K562 (cell line): ENCODE measurements around the gene MED20. TPM values are rescaled to one million over a fixed set of nuclear protein-coding genes. Genes with fewer than 3 reads are reported as not detected.

Source experiments
- BRD4 ChIP-seq: fragments of 200-600 bp; sonication (generic); IDR thresholded peaks from 2 replicates; pipeline ENCODE4 v1.6.1; 2017; ENCODE audit warnings: inconsistent platforms
- CBX3 ChIP-seq, 2 experiments: IDR thresholded peaks; 1 replicate in 1 of 2; 2 replicates in 1 of 2; pipeline ENCODE4 v1.6.1; 2012; ENCODE audit warnings: inconsistent platforms in 2 of 2, low read length in 2 of 2, borderline replicate concordance in 1 of 2, control low read depth in 1 of 2
- ESRRA ChIP-seq: fragments of 450-650 bp; IDR thresholded peaks from 2 replicates; pipeline ENCODE4 v1.6.1; 2014; ENCODE audit warnings: low read depth, mild to moderate bottlenecking, moderate library complexity, borderline replicate concordance
- HEY1 ChIP-seq: fragments of 250-450 bp; sonication (Bioruptor Pico); IDR thresholded peaks from 2 replicates; pipeline ENCODE4 v1.5.0; 2020; ENCODE audit warnings: mild to moderate bottlenecking, moderate library complexity, borderline replicate concordance
- JUND ChIP-seq, 2 experiments: IDR thresholded peaks; 2 replicates in 1 of 2; 3 replicates in 1 of 2; pipeline ENCODE4 v1.6.1; 2011; ENCODE audit warnings: borderline replicate concordance in 2 of 2, low read depth in 2 of 2, low read length in 2 of 2, improper control_type of control experiment in 1 of 2, missing biosample characterization in 1 of 2, missing genetic modification characterization in 1 of 2, missing genetic modification reagents in 1 of 2
- LEF1 ChIP-seq: fragments of 450-650 bp; IDR thresholded peaks from 2 replicates; pipeline ENCODE4 v1.6.1; 2016; ENCODE audit warnings: mild to moderate bottlenecking
- NUFIP1 ChIP-seq: fragments of 450-650 bp; IDR thresholded peaks from 2 replicates; pipeline ENCODE4 v1.6.1; 2018; ENCODE audit not compliant: partially characterized antibody
- POLR2A ChIP-seq: fragments of 450-650 bp; conservative IDR thresholded peaks from 2 replicates; pipeline ENCODE4 v1.6.1; 2016
- PYGO2 ChIP-seq: fragments of 450-650 bp; IDR thresholded peaks from 2 replicates; pipeline ENCODE4 v1.6.1; 2016; ENCODE audit warnings: mild to moderate bottlenecking, missing genetic modification characterization, moderate library complexity, missing compliant biosample characterization
- RREB1 ChIP-seq: fragments of 250-450 bp; sonication (Bioruptor Pico); IDR thresholded peaks from 2 replicates; pipeline ENCODE4 v1.4.0; 2020
- SRSF9 ChIP-seq: fragments of 200-400 bp; formaldehyde crosslinking; IDR thresholded peaks from 2 replicates; pipeline ENCODE4 v1.6.1; 2017; ENCODE audit warnings: low read depth, low read length, borderline replicate concordance
- TBL1XR1 ChIP-seq, 2 experiments: IDR thresholded peaks; 2 replicates each; pipeline ENCODE4 v1.6.1; 2012; ENCODE audit warnings: improper control_type of control experiment in 2 of 2, low read length in 2 of 2, mild to moderate bottlenecking in 1 of 2
- VEZF1 ChIP-seq: fragments of 200-800 bp; sonication (Bioruptor generic); IDR thresholded peaks from 2 replicates; pipeline ENCODE4 v1.6.1; 2017; ENCODE audit warnings: missing genetic modification characterization, missing compliant biosample characterization
- ZBTB34 ChIP-seq: fragments of 250-450 bp; sonication (Bioruptor Pico); IDR thresholded peaks from 2 replicates; pipeline ENCODE4 v1.8.0; 2021; ENCODE audit warnings: mild to moderate bottlenecking, moderate library complexity
- ZNF143 ChIP-seq: sonication (generic); formaldehyde crosslinking; IDR thresholded peaks from 2 replicates; pipeline ENCODE4 v1.9.0; 2022; ENCODE audit warnings: mild to moderate bottlenecking, missing genetic modification reagents
- ZNF764 ChIP-seq: fragments of 250-450 bp; sonication (Bioruptor Pico); IDR thresholded peaks from 2 replicates; pipeline ENCODE4 v1.4.0; 2020; ENCODE audit warnings: low read depth, mild to moderate bottlenecking, moderate library complexity
- polyA plus RNA-seq, 8 experiments: library from polyadenylated mRNA; depleted of rRNA in 4 of 8; stranded (reverse) in 5 of 8; unstranded in 3 of 8; fragments of >200 nt; fragmentation: Nextera tagmentation in 2 of 8; fragmentation: Illumina TruSeq in 1 of 8; extraction: Ambion mirVana in 2 of 8; extraction: Trizol in 1 of 8; gene quantifications; 2 replicates each; pipeline versions ENCODE4 v1.2.1 to v1.2.3, GENCODE V29; 2011 to 2014; ENCODE audit warnings: inconsistent platforms in 1 of 8, missing spikeins in 1 of 8
- total RNA-seq, 7 experiments: library from RNA; depleted of rRNA in 6 of 7; stranded (reverse); fragments of >200 nt in 6 of 7; fragmentation: Illumina TruSeq in 2 of 7; extraction: Trizol in 2 of 7; gene quantifications; 2 replicates each; pipeline versions ENCODE4 v1.2.1 to v1.2.3, GENCODE V29; 2011 to 2021; ENCODE audit warnings: low replicate concordance in 1 of 7

The MED20 gene
- total and polyA plus RNA-seq, 9 of the 15 experiments (the other 6 are each of a cell fraction or from before 2014, with no cell fraction given) = 27.3 to 80.9 (median 46.0) TPM

- no peak for TF ChIP-seq RREB1 (CRISPR knock-in tag)
- no peak for TF ChIP-seq PYGO2
- no peak for TF ChIP-seq ZNF764
- 0 out of 2 replicates have a peak, but pooled peaks have one; percentile 2 for TF ChIP-seq BRD4
- TF ChIP-seq ZBTB34 (CRISPR knock-in tag) = no peak
- no peak for TF ChIP-seq HEY1 (CRISPR knock-in tag)
- 0 out of 4 replicates have a peak, but pooled peaks of 1 of the 2 experiments have one; percentile 13 for TF ChIP-seq TBL1XR1 (IDR thresholded peaks at IDR 0.05; ENCODE audit: low read length in 2 of 2)
- TF ChIP-seq SRSF9 = no peak
- TF ChIP-seq CBX3 (IDR thresholded peaks at IDR 0.05; ENCODE audit: borderline replicate concordance in 1 of 2, low read length in 2 of 2) = peak in 1 of 2 experiments; percentile 37; a peak in 1 of 3 replicates
- TF ChIP-seq NUFIP1 = no peak
- TF ChIP-seq LEF1 = no peak
- no peak for TF ChIP-seq JUND (IDR thresholded peaks at IDR 0.05; ENCODE audit: borderline replicate concordance, low read depth, low read length)
- TF ChIP-seq JUND (tag; IDR thresholded peaks at IDR 0.05; ENCODE audit: borderline replicate concordance, low read depth, low read length) = no peak
- peak; percentile 13; the same call in 1 of the 2 replicates for TF ChIP-seq VEZF1 (CRISPR knock-in tag)
- TF ChIP-seq ZNF143 (CRISPR knock-in tag) = no peak
- TF ChIP-seq ESRRA = no peak
- TF ChIP-seq POLR2A = no peak
Observed at GRCh38 chr6:41966214-41966920, 45.4 kb upstream of the MED20 start (continued).
